CD14-positive monocyte (primary cell): ENCODE data around the gene GPC6. TPM values are rescaled to one million over a fixed set of nuclear protein-coding genes. Genes with fewer than 3 reads are reported as not detected.

Source experiments
- DNase-seq, 3 donors: peaks; one replicate each; pipeline ENCODE4 v3.0.0-alpha.2; 2011 to 2022
- H2AFZ ChIP-seq: 2 replicates; pipeline ENCODE4 v1.6.0; 2012; ENCODE audit warnings: mild to moderate bottlenecking, low read depth, low read length, inconsistent platforms; ENCODE audit not compliant: insufficient read depth, poor library complexity, severe bottlenecking
- H3K27ac ChIP-seq, 2 donors: 1 replicate in 1 of 2; 2 replicates in 1 of 2; pipeline ENCODE4 v1.5.1; 2012 to 2013; ENCODE audit warnings: low read length in 2 of 2, control low read depth in 1 of 2, inconsistent platforms in 1 of 2, low read depth in 1 of 2, mild to moderate bottlenecking in 1 of 2
- H3K27me3 ChIP-seq, 2 donors: one replicate each; pipeline versions ENCODE4 v1.6.0 to v1.6.1; 2011 to 2013; ENCODE audit warnings: low read length in 2 of 2; ENCODE audit not compliant: control insufficient read depth in 2 of 2, insufficient read depth in 2 of 2
- H3K36me3 ChIP-seq, 2 donors: replicated peaks in 1 of 2; 1 replicate in 1 of 2; 2 replicates in 1 of 2; pipeline versions ENCODE4 v1.5.1 to v1.6.1; 2012 to 2013; ENCODE audit warnings: low read length in 2 of 2, control low read depth in 1 of 2, inconsistent platforms in 1 of 2, mild to moderate bottlenecking in 1 of 2; ENCODE audit not compliant: insufficient read depth in 2 of 2, control insufficient read depth in 1 of 2
- H3K4me1 ChIP-seq, 2 donors: 1 replicate in 1 of 2; 2 replicates in 1 of 2; pipeline versions ENCODE4 v1.5.1 to v1.6.1; 2012 to 2013; ENCODE audit warnings: low read length in 2 of 2, control low read depth in 1 of 2, inconsistent platforms in 1 of 2, mild to moderate bottlenecking in 1 of 2, moderate library complexity in 1 of 2; ENCODE audit not compliant: insufficient read depth in 2 of 2, control insufficient read depth in 1 of 2
- H3K4me2 ChIP-seq: replicated peaks from 2 replicates; pipeline ENCODE3; 2012; ENCODE audit warnings: low read length, moderate library complexity, mild to moderate bottlenecking; ENCODE audit not compliant: poor library complexity, severe bottlenecking; ENCODE audit errors: extremely low read depth
- H3K4me3 ChIP-seq, 3 experiments: fragments of 200-600 bp in 1 of 3; sonication (generic) in 1 of 3; replicated peaks in 1 of 3; 1 replicate in 2 of 3; 2 replicates in 1 of 3; pipeline ENCODE4 v1.5.1; 2011 to 2013; ENCODE audit warnings: low read length in 3 of 3, mild to moderate bottlenecking in 3 of 3, control low read depth in 2 of 3, low read depth in 2 of 3, inconsistent platforms in 1 of 3, moderate library complexity in 1 of 3
- H3K79me2 ChIP-seq: 2 replicates; pipeline ENCODE4 v1.6.0; 2012; ENCODE audit warnings: mild to moderate bottlenecking, control low read depth, inconsistent platforms, low read length, moderate library complexity; ENCODE audit not compliant: insufficient read depth
- H3K9ac ChIP-seq: 2 replicates; pipeline ENCODE4 v1.6.0; 2017; ENCODE audit warnings: low read length, mild to moderate bottlenecking; ENCODE audit not compliant: insufficient read depth, poor library complexity, severe bottlenecking
- H3K9me3 ChIP-seq, 2 donors: replicated peaks in 1 of 2; 1 replicate in 1 of 2; 2 replicates in 1 of 2; pipeline versions ENCODE4 v1.5.1 to v1.6.1; 2012 to 2013; ENCODE audit warnings: low read length in 2 of 2, control low read depth in 1 of 2; ENCODE audit not compliant: control insufficient read depth in 1 of 2, insufficient read depth in 1 of 2
- H4K20me1 ChIP-seq: 2 replicates; pipeline ENCODE4 v1.6.0; 2012; ENCODE audit warnings: mild to moderate bottlenecking, low read length, control low read depth, moderate library complexity; ENCODE audit not compliant: insufficient read depth
- H3K27ac Mint-ChIP-seq, 7 donors: one replicate each; pipeline ENCODE4 v1.8.0; 2020; ENCODE audit warnings: mild to moderate bottlenecking in 7 of 7, mixed read lengths in 7 of 7, moderate library complexity in 6 of 7, inconsistent platforms in 2 of 7
- H3K27me3 Mint-ChIP-seq, 3 donors: one replicate each; pipeline ENCODE4 v1.8.0; 2021 to 2022; ENCODE audit warnings: low read depth in 3 of 3, mild to moderate bottlenecking in 3 of 3, mixed read lengths in 3 of 3, moderate library complexity in 3 of 3, inconsistent platforms in 1 of 3
- H3K36me3 Mint-ChIP-seq, 2 donors: one replicate each; pipeline ENCODE4 v1.8.0; 2020; ENCODE audit warnings: mixed read lengths in 2 of 2, inconsistent platforms in 1 of 2, mild to moderate bottlenecking in 1 of 2
- H3K4me1 Mint-ChIP-seq: one replicate; pipeline ENCODE4 v1.8.0; 2020; ENCODE audit warnings: mild to moderate bottlenecking, mixed read lengths
- H3K4me3 Mint-ChIP-seq, 2 donors: one replicate each; pipeline ENCODE4 v1.8.0; 2020; ENCODE audit warnings: mild to moderate bottlenecking in 2 of 2, mixed read lengths in 2 of 2, moderate library complexity in 1 of 2
- H3K9me3 Mint-ChIP-seq, 7 donors: one replicate each; pipeline ENCODE4 v1.8.0; 2020 to 2022; ENCODE audit warnings: mixed read lengths in 7 of 7, mild to moderate bottlenecking in 6 of 7, moderate library complexity in 6 of 7, inconsistent platforms in 2 of 7
- CTCF ChIP-seq: fragments of 200-600 bp; IDR thresholded peaks from one replicate; pipeline ENCODE4 v1.8.0; 2022; ENCODE audit warnings: antibody characterized with exemption, mild to moderate bottlenecking
- WGBS: methylation state at CpG from one replicate; pipeline ENCODE4 v1.1.5; 2013; ENCODE audit warnings: missing lambda C conversion rate; ENCODE audit not compliant: insufficient coverage; 5-methylcytosine and 5-hydroxymethylcytosine counted together
- intact Hi-C, 2 donors: fragments of 100-400 bp; cut with micrococcal nuclease; formaldehyde crosslinking; loops; one replicate each; pipeline versions ENCODE4 v1.15.0 to v1.15.1; 2023
- polyA plus RNA-seq, 3 donors: library from polyadenylated mRNA; depleted of rRNA in 1 of 3; unstranded in 2 of 3; stranded (reverse) in 1 of 3; fragments of 300-500 nt in 2 of 3; fragments of >200 nt in 1 of 3; fragmentation: Illumina TruSeq in 2 of 3; gene quantifications; 1 replicate in 2 of 3; 2 replicates in 1 of 3; pipeline ENCODE4 v1.2.3, GENCODE V29; 2012 to 2021

Gene GPC6
- polyA plus RNA-seq, 3 donors = not detected

- no peaks in the 10 kb centered on the region for H3K4me1 ChIP-seq
- H3K27me3 ChIP-seq = no peaks in the 10 kb centered on the region
- DNase-seq = no peak
- H4K20me1 ChIP-seq = no peaks in the 10 kb centered on the region
- Mint-ChIP-seq H3K27me3 (no peaks in the 10 kb centered on the region), H3K27ac (no peak overlapping the region), H3K36me3 (no peaks in the 10 kb centered on the region), H3K4me1 (no peaks in the 10 kb centered on the region), H3K9me3 (peaks cover 0 to 4% (median 0%) of the 10 kb centered on the region in 7 donors), H3K4me3 (no peak overlapping the region)
- H3K9ac ChIP-seq = no peak overlapping the region
- H3K4me2 ChIP-seq = no peak overlapping the region
- no peak overlapping the region for H2AFZ ChIP-seq
- H3K4me3 ChIP-seq = no peak overlapping the region
- intact Hi-C loops = no loop called here
- no peak for TF ChIP-seq CTCF
- H3K9me3 ChIP-seq = no peaks in the 10 kb centered on the region
- no peaks in the 10 kb centered on the region for H3K79me2 ChIP-seq
- no peak overlapping the region for H3K27ac ChIP-seq
- H3K36me3 ChIP-seq = no peaks in the 10 kb centered on the region
Observed at GRCh38 chr13:93525087-93525486, 298.5 kb downstream of the GPC6 start.

- Histone ChIP-seq H3K27ac (no peak overlapping the region), H3K36me3 (no peaks in the 10 kb centered on the region), H3K4me1 (no peaks in the 10 kb centered on the region), H3K9ac (no peak overlapping the region), H3K4me2 (no peak overlapping the region), H3K79me2 (no peaks in the 10 kb centered on the region), H3K9me3 (no peaks in the 10 kb centered on the region), H3K4me3 (no peak overlapping the region), H3K27me3 (no peaks in the 10 kb centered on the region), H2AFZ (no peak overlapping the region), H4K20me1 (no peaks in the 10 kb centered on the region)
- no peak for TF ChIP-seq CTCF
- Mint-ChIP-seq H3K4me1 (no peaks in the 10 kb centered on the region), H3K4me3 (no peak overlapping the region), H3K9me3 (peaks cover 0 to 4% (median 0%) of the 10 kb centered on the region in 7 donors), H3K27me3 (no peaks in the 10 kb centered on the region), H3K27ac (no peak overlapping the region), H3K36me3 (no peaks in the 10 kb centered on the region)
- no CpG with 5 or more reads among the region's 2 CpGs for WGBS
- intact Hi-C loops = no loop called here
- no peak for DNase-seq
Observed at GRCh38 chr13:93527748-93528297, 301.2 kb downstream of the GPC6 start.
